ENCODE data around the gene XRCC1.

DNA sequence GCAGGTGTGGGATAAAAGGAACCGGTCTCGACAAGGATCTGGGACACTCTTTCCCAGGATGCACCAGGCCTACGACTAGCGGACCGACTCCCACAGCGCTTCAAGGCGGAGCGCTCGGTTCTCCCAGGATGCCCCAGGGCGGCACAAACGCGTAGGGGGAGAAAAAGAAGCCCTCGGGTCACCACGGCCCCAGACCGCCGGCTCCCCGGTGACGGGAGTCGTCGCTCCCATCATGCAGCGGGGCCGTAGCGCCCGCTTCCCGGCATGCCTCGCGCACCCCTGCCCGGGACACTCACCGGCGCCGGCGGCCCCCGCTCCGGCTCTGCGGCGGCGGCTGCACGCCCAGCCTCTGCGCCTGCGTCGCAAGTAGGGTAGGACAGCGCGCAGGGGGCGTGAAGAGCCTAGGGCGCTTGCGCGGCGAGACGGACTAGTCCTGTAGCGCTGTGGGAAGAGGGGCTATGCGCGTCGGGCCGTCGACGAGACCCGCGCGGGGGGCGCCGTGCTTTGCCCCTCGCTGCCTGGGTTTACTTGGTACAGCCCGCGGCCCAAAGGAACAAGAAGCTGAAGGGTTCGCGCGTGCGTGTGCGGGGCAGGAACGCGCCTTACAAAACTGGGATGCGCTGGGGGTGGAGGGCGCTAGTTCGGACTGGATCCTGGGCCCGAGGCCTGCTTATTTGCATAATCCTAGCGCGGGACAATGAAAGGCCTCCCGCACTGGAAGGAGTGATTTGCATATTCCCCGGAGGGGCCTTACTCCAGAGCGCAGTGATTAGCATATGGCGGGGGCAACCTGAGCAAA, 44.1 kb upstream of the XRCC1 start, which contains the start of gene ZNF428:
- TF ChIP-seq EZH2 (IDR thresholded peaks at IDR 0.05; ENCODE audit: insufficient read depth, poor library complexity, severe bottlenecking) (no peak), EZH2phosphoT487 (IDR thresholded peaks at IDR 0.05; ENCODE audit: insufficient read depth, low read depth) (no peak)
